CD14-positive monocyte (primary cell): ENCODE results near the gene DOCK10. TPM values are rescaled to one million over a fixed set of nuclear protein-coding genes. Genes with fewer than 3 reads are reported as not detected.

Experiments
- DNase-seq, 3 donors: peaks; one replicate each; pipeline ENCODE4 v3.0.0-alpha.2; 2011 to 2022
- H2AFZ ChIP-seq: 2 replicates; pipeline ENCODE4 v1.6.0; 2012; ENCODE audit warnings: mild to moderate bottlenecking, low read depth, low read length, inconsistent platforms; ENCODE audit not compliant: insufficient read depth, poor library complexity, severe bottlenecking
- H3K27ac ChIP-seq, 2 donors: 1 replicate in 1 of 2; 2 replicates in 1 of 2; pipeline ENCODE4 v1.5.1; 2012 to 2013; ENCODE audit warnings: low read length in 2 of 2, control low read depth in 1 of 2, inconsistent platforms in 1 of 2, low read depth in 1 of 2, mild to moderate bottlenecking in 1 of 2
- H3K27me3 ChIP-seq, 2 donors: one replicate each; pipeline versions ENCODE4 v1.6.0 to v1.6.1; 2011 to 2013; ENCODE audit warnings: low read length in 2 of 2; ENCODE audit not compliant: control insufficient read depth in 2 of 2, insufficient read depth in 2 of 2
- H3K36me3 ChIP-seq, 2 donors: replicated peaks in 1 of 2; 1 replicate in 1 of 2; 2 replicates in 1 of 2; pipeline versions ENCODE4 v1.5.1 to v1.6.1; 2012 to 2013; ENCODE audit warnings: low read length in 2 of 2, control low read depth in 1 of 2, inconsistent platforms in 1 of 2, mild to moderate bottlenecking in 1 of 2; ENCODE audit not compliant: insufficient read depth in 2 of 2, control insufficient read depth in 1 of 2
- H3K4me1 ChIP-seq, 2 donors: 1 replicate in 1 of 2; 2 replicates in 1 of 2; pipeline versions ENCODE4 v1.5.1 to v1.6.1; 2012 to 2013; ENCODE audit warnings: low read length in 2 of 2, control low read depth in 1 of 2, inconsistent platforms in 1 of 2, mild to moderate bottlenecking in 1 of 2, moderate library complexity in 1 of 2; ENCODE audit not compliant: insufficient read depth in 2 of 2, control insufficient read depth in 1 of 2
- H3K4me2 ChIP-seq: replicated peaks from 2 replicates; pipeline ENCODE3; 2012; ENCODE audit warnings: low read length, moderate library complexity, mild to moderate bottlenecking; ENCODE audit not compliant: poor library complexity, severe bottlenecking; ENCODE audit errors: extremely low read depth
- H3K4me3 ChIP-seq, 3 experiments: fragments of 200-600 bp in 1 of 3; sonication (generic) in 1 of 3; replicated peaks in 1 of 3; 1 replicate in 2 of 3; 2 replicates in 1 of 3; pipeline ENCODE4 v1.5.1; 2011 to 2013; ENCODE audit warnings: low read length in 3 of 3, mild to moderate bottlenecking in 3 of 3, control low read depth in 2 of 3, low read depth in 2 of 3, inconsistent platforms in 1 of 3, moderate library complexity in 1 of 3
- H3K79me2 ChIP-seq: 2 replicates; pipeline ENCODE4 v1.6.0; 2012; ENCODE audit warnings: mild to moderate bottlenecking, control low read depth, inconsistent platforms, low read length, moderate library complexity; ENCODE audit not compliant: insufficient read depth
- H3K9ac ChIP-seq: 2 replicates; pipeline ENCODE4 v1.6.0; 2017; ENCODE audit warnings: low read length, mild to moderate bottlenecking; ENCODE audit not compliant: insufficient read depth, poor library complexity, severe bottlenecking
- H3K9me3 ChIP-seq, 2 donors: replicated peaks in 1 of 2; 1 replicate in 1 of 2; 2 replicates in 1 of 2; pipeline versions ENCODE4 v1.5.1 to v1.6.1; 2012 to 2013; ENCODE audit warnings: low read length in 2 of 2, control low read depth in 1 of 2; ENCODE audit not compliant: control insufficient read depth in 1 of 2, insufficient read depth in 1 of 2
- H4K20me1 ChIP-seq: 2 replicates; pipeline ENCODE4 v1.6.0; 2012; ENCODE audit warnings: mild to moderate bottlenecking, low read length, control low read depth, moderate library complexity; ENCODE audit not compliant: insufficient read depth
- H3K27ac Mint-ChIP-seq, 7 donors: one replicate each; pipeline ENCODE4 v1.8.0; 2020; ENCODE audit warnings: mild to moderate bottlenecking in 7 of 7, mixed read lengths in 7 of 7, moderate library complexity in 6 of 7, inconsistent platforms in 2 of 7
- H3K27me3 Mint-ChIP-seq, 3 donors: one replicate each; pipeline ENCODE4 v1.8.0; 2021 to 2022; ENCODE audit warnings: low read depth in 3 of 3, mild to moderate bottlenecking in 3 of 3, mixed read lengths in 3 of 3, moderate library complexity in 3 of 3, inconsistent platforms in 1 of 3
- H3K36me3 Mint-ChIP-seq, 2 donors: one replicate each; pipeline ENCODE4 v1.8.0; 2020; ENCODE audit warnings: mixed read lengths in 2 of 2, inconsistent platforms in 1 of 2, mild to moderate bottlenecking in 1 of 2
- H3K4me1 Mint-ChIP-seq: one replicate; pipeline ENCODE4 v1.8.0; 2020; ENCODE audit warnings: mild to moderate bottlenecking, mixed read lengths
- H3K4me3 Mint-ChIP-seq, 2 donors: one replicate each; pipeline ENCODE4 v1.8.0; 2020; ENCODE audit warnings: mild to moderate bottlenecking in 2 of 2, mixed read lengths in 2 of 2, moderate library complexity in 1 of 2
- H3K9me3 Mint-ChIP-seq, 7 donors: one replicate each; pipeline ENCODE4 v1.8.0; 2020 to 2022; ENCODE audit warnings: mixed read lengths in 7 of 7, mild to moderate bottlenecking in 6 of 7, moderate library complexity in 6 of 7, inconsistent platforms in 2 of 7
- WGBS: methylation state at CpG from one replicate; pipeline ENCODE4 v1.1.5; 2013; ENCODE audit warnings: missing lambda C conversion rate; ENCODE audit not compliant: insufficient coverage; 5-methylcytosine and 5-hydroxymethylcytosine counted together
- intact Hi-C, 2 donors: fragments of 100-400 bp; cut with micrococcal nuclease; formaldehyde crosslinking; loops; one replicate each; pipeline versions ENCODE4 v1.15.0 to v1.15.1; 2023
- polyA plus RNA-seq, 3 donors: library from polyadenylated mRNA; depleted of rRNA in 1 of 3; unstranded in 2 of 3; stranded (reverse) in 1 of 3; fragments of 300-500 nt in 2 of 3; fragments of >200 nt in 1 of 3; fragmentation: Illumina TruSeq in 2 of 3; gene quantifications; 1 replicate in 2 of 3; 2 replicates in 1 of 3; pipeline ENCODE4 v1.2.3, GENCODE V29; 2012 to 2021
- TF ChIP-seq, protein P1 (sequence below): fragments of 200-600 bp; IDR thresholded peaks from one replicate; pipeline ENCODE4 v1.8.0; 2022; ENCODE audit warnings: antibody characterized with exemption, mild to moderate bottlenecking

Gene DOCK10
- polyA plus RNA-seq, 3 donors: 9.5 to 30.9 (median 16.5) TPM

DNA sequence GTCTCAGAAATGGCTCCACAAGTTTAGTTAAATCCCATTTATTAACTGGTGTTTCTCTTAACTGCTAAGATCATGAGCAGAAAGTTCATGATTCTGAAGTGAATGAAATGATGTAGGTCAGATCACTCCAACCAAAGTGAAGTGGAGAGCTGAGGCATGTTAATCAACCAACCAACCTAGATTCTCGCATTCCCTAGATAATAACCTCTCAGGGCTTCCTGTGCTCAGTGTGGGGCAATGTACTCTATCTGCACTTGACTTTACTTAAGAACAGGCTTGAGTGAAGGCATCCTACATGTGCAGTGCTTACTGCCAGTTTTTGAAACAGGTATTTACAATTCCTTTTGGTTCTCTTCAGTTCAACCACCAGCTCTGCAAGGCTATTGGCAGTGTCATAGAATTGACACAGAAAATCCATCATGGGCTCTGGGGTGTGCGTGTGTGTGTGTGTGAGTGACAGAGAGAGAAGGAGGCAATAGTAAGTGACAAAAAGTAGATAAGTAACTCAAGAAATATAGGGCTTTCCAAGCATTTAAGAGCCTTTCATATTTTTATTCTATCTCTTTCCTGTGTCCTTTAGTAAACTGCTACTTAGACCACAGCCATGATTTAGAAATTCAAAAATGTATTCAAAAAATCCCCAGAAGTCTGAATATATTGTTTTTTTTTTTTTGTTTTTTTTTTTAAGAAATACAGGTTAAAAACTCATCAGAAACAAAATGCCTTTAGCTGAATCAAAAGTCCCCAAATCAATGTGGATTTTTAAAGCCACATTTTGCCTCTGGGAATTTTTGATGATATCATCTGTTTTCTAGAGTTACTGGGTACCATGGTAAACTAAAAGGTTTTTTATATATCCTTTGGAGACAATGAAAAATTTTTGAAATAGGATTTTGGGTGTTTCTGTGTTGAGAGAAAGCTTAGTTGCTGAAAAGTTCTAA, 28.6 kb downstream of the DOCK10 start:
- H4K20me1 ChIP-seq: peaks cover 70% of the 10 kb centered on the region
- H2AFZ ChIP-seq: no peak overlapping the region
- Mint-ChIP-seq H3K27me3 (no peaks in the 10 kb centered on the region), H3K36me3 (peaks cover 0 to 2% of the 10 kb centered on the region in 2 donors), H3K4me1 (peaks cover 26% of the 10 kb centered on the region), H3K27ac (no peak overlapping the region), H3K4me3 (no peak overlapping the region), H3K9me3 (no peaks in the 10 kb centered on the region)
- H3K4me2 ChIP-seq: no peak overlapping the region
- H3K4me1 ChIP-seq: peaks cover 3 to 4% of the 10 kb centered on the region in 2 donors
- no peaks in the 10 kb centered on the region for H3K36me3 ChIP-seq
- peaks cover 95% of the 10 kb centered on the region for H3K79me2 ChIP-seq
- TF ChIP-seq, protein P1, sequence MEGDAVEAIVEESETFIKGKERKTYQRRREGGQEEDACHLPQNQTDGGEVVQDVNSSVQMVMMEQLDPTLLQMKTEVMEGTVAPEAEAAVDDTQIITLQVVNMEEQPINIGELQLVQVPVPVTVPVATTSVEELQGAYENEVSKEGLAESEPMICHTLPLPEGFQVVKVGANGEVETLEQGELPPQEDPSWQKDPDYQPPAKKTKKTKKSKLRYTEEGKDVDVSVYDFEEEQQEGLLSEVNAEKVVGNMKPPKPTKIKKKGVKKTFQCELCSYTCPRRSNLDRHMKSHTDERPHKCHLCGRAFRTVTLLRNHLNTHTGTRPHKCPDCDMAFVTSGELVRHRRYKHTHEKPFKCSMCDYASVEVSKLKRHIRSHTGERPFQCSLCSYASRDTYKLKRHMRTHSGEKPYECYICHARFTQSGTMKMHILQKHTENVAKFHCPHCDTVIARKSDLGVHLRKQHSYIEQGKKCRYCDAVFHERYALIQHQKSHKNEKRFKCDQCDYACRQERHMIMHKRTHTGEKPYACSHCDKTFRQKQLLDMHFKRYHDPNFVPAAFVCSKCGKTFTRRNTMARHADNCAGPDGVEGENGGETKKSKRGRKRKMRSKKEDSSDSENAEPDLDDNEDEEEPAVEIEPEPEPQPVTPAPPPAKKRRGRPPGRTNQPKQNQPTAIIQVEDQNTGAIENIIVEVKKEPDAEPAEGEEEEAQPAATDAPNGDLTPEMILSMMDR: no peak
- H3K27me3 ChIP-seq: no peaks in the 10 kb centered on the region
- no peak for DNase-seq
- intact Hi-C loops: no loop called here
- no peaks in the 10 kb centered on the region for H3K9me3 ChIP-seq
- H3K4me3 ChIP-seq: no peak overlapping the region
- no peak overlapping the region for H3K9ac ChIP-seq
- no peak overlapping the region for H3K27ac ChIP-seq
- 100% methylated on average over 1 of the region's 2 CpGs for WGBS

DNA sequence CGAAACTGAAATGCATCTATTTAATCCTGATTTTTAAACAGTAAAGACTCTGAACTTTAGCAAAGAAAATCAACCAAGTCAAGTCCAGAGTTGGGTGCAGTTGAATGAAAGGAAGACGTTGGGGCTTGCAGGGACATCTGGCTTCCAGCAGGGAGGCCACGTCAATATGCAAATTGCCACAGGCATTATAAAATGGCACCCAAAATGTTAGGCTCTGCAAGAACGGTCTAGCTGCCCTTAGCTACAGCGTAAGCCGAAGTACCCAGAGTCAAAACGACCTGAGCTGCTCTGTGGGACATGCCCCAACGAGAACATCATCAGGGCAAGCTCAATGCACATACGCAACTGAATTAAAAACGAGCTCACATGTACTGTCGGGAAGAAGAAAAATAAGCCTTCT, 30.7 kb downstream of the DOCK10 start:
- WGBS: 84% methylated on average over 5 of the region's 11 CpGs
- H3K4me2 ChIP-seq: no peak overlapping the region
- H3K4me1 Mint-ChIP-seq: peaks cover 36% of the 10 kb centered on the region

More for the DNA sequence above, 30.7 kb downstream of the DOCK10 start:
- H3K36me3 ChIP-seq: no peaks in the 10 kb centered on the region
- intact Hi-C loops: no loop called here
- Mint-ChIP-seq H3K4me3 (no peak overlapping the region), H3K27me3 (no peaks in the 10 kb centered on the region), H3K27ac (no peak overlapping the region), H3K36me3 (peaks cover 2 to 5% of the 10 kb centered on the region in 2 donors), H3K9me3 (no peaks in the 10 kb centered on the region)
- peaks cover 98% of the 10 kb centered on the region for H3K79me2 ChIP-seq
- no peak for DNase-seq
- no peak overlapping the region for H3K27ac ChIP-seq
- H3K9ac ChIP-seq: no peak overlapping the region
- TF ChIP-seq, protein P1: no peak
- H3K4me3 ChIP-seq: no peak overlapping the region
- H4K20me1 ChIP-seq: peaks cover 71% of the 10 kb centered on the region
- no peak overlapping the region for H2AFZ ChIP-seq
- peaks cover 6 to 10% of the 10 kb centered on the region in 2 donors for H3K4me1 ChIP-seq
- H3K9me3 ChIP-seq: no peaks in the 10 kb centered on the region
- H3K27me3 ChIP-seq: no peaks in the 10 kb centered on the region
